Liver (tissue), 3 donors: ENCODE data around the gene ERGIC3.

Source experiments
- ATF3 ChIP-seq: IDR thresholded peaks from 2 replicates; pipeline ENCODE4 v1.6.1; 2016; ENCODE audit warnings: antibody characterized with exemption
- CTCF ChIP-seq: fragments of 150-350 bp; IDR thresholded peaks from 2 replicates; pipeline ENCODE4 v1.5.1; 2017; ENCODE audit warnings: improper control_type of control experiment, low read depth, low read length; ENCODE audit not compliant: missing input control
- JUND ChIP-seq, 2 donors: IDR thresholded peaks; 2 replicates each; pipeline ENCODE4 v1.6.1; 2016; ENCODE audit warnings: antibody characterized with exemption in 2 of 2
- MAX ChIP-seq: IDR thresholded peaks from 2 replicates; pipeline ENCODE4 v1.6.1; 2016; ENCODE audit warnings: antibody characterized with exemption
- NR2F2 ChIP-seq: IDR thresholded peaks from 2 replicates; pipeline ENCODE4 v1.6.1; 2016; ENCODE audit warnings: antibody characterized with exemption
- RAD21 ChIP-seq, 2 donors: IDR thresholded peaks; 2 replicates each; pipeline ENCODE4 v1.6.1; 2016; ENCODE audit warnings: antibody characterized with exemption in 2 of 2, mild to moderate bottlenecking in 2 of 2
- REST ChIP-seq: IDR thresholded peaks from 2 replicates; pipeline ENCODE4 v1.6.1; 2016; ENCODE audit warnings: antibody characterized with exemption, mild to moderate bottlenecking
- RXRA ChIP-seq, 2 donors: IDR thresholded peaks; 2 replicates each; pipeline ENCODE4 v1.6.1; 2017 to 2018; ENCODE audit warnings: antibody characterized with exemption in 2 of 2, mild to moderate bottlenecking in 1 of 2
- TAF1 ChIP-seq: conservative IDR thresholded peaks from 2 replicates; pipeline ENCODE4 v1.6.1; 2016; ENCODE audit warnings: antibody characterized with exemption, mild to moderate bottlenecking
- YY1 ChIP-seq: IDR thresholded peaks from 2 replicates; pipeline ENCODE4 v1.6.1; 2016; ENCODE audit warnings: antibody characterized with exemption, mild to moderate bottlenecking
- ZBTB33 ChIP-seq: IDR thresholded peaks from 2 replicates; pipeline ENCODE4 v1.6.1; 2016; ENCODE audit warnings: antibody characterized with exemption
- donor health status: healthy.
- donor health status: healthy.

- TF ChIP-seq NR2F2 (no peak), ATF3 (no peak), CTCF (no peak), TAF1 (no peak), RAD21 (IDR thresholded peaks at IDR 0.05) (no peak), RXRA (IDR thresholded peaks at IDR 0.05) (no peak), REST (no peak), MAX (no peak), JUND (IDR thresholded peaks at IDR 0.05) (no peak), YY1 (no peak), ZBTB33 (no peak)
Observed at GRCh38 chr20:35586751-35587425, 45.0 kb downstream of the ERGIC3 start.
